DMS53 (cell line): ENCODE data around the gene ITFG1.
"Not testable (repeated sequence)": the region's sequence is repeated elsewhere in the genome, so short reads cannot be mapped to it uniquely, and the experiment has no call there.

ENCODE experiments used
- DNase-seq: peaks from one replicate; lab custom pipeline; 2025; lab: John Stamatoyannopoulos, UW

Gene ITFG1

GRCh38 chr16:47241061-47241460 is 219.8 kb downstream of the ITFG1 start:
- DNase-seq, result no peak

- no peak for DNase-seq
Measured at GRCh38 chr16:47236716-47237115, 224.1 kb downstream of the ITFG1 start.

- peak; percentile 5 for DNase-seq
Measured at GRCh38 chr16:47230296-47230695, 230.6 kb downstream of the ITFG1 start.

GRCh38 chr16:47229053-47230050 is 231.5 kb downstream of the ITFG1 start:
- DNase-seq, result no peak

GRCh38 chr16:47228241-47228640 is 232.6 kb downstream of the ITFG1 start:
- DNase-seq, result no peak

GRCh38 chr16:47213761-47214440 is 247.0 kb downstream of the ITFG1 start:
- DNase-seq, result no peak

- DNase-seq, result no peak
Measured at GRCh38 chr16:47211218-47211617, 249.6 kb downstream of the ITFG1 start.

- DNase-seq, result peak; percentile 26
Measured at GRCh38 chr16:47204736-47205504, 255.9 kb downstream of the ITFG1 start.

- DNase-seq, result peak; percentile 88
Measured at GRCh38 chr16:47203433-47203832, 257.4 kb downstream of the ITFG1 start.

- peak; percentile 11 for DNase-seq
Measured at GRCh38 chr16:47198180-47198575, 262.7 kb downstream of the ITFG1 start.

- DNase-seq, result no peak
Measured at GRCh38 chr16:47197536-47198179, 263.2 kb downstream of the ITFG1 start.

- no peak for DNase-seq
Measured at GRCh38 chr16:47196457-47196856, 264.4 kb downstream of the ITFG1 start.

GRCh38 chr16:47182318-47182717 is 278.5 kb downstream of the ITFG1 start:
- DNase-seq, result no peak

GRCh38 chr16:47181066-47181465 is 279.8 kb downstream of the ITFG1 start:
- DNase-seq, result not testable (repeated sequence)

- no peak for DNase-seq
Measured at GRCh38 chr16:47180073-47180472, 280.8 kb downstream of the ITFG1 start.

GRCh38 chr16:47175152-47175551 is 285.7 kb downstream of the ITFG1 start:
- no peak for DNase-seq

GRCh38 chr16:47162670-47163420 is 298.0 kb downstream of the ITFG1 start:
- no peak for DNase-seq

- DNase-seq, result no peak
Measured at GRCh38 chr16:47161464-47161863, 299.4 kb downstream of the ITFG1 start.

GRCh38 chr16:47160422-47160821 is 300.4 kb downstream of the ITFG1 start:
- DNase-seq, result no peak

- no peak for DNase-seq
Measured at GRCh38 chr16:47158992-47159391, 301.9 kb downstream of the ITFG1 start.

GRCh38 chr16:47156680-47157215 is 304.1 kb downstream of the ITFG1 start:
- no peak for DNase-seq
